H4 (cell line): ENCODE results near the gene SNX20. TPM values are rescaled to one million over a fixed set of nuclear protein-coding genes. Genes with fewer than 3 reads are reported as not detected.
A peak's percentile ranks its signal among the peaks of the same experiment; 100 is the strongest.

ENCODE experiments used
- DNase-seq: peaks from one replicate; pipeline ENCODE4 v3.0.0-alpha.2; 2015; ENCODE audit warnings: low spot score
- total RNA-seq: library from RNA; depleted of rRNA; stranded (reverse); fragments of >200 nt; shearing (Covaris generic); gene quantifications from 2 replicates; pipeline ENCODE4 v1.2.3, GENCODE V29; 2014

The SNX20 gene
- total RNA-seq, 1 experiment from 2014 or later, result not detected

- no peak for DNase-seq
These were observed 587 bp downstream of the SNX20 start for GRCh38 chr16:50680556-50680893.

DNA sequence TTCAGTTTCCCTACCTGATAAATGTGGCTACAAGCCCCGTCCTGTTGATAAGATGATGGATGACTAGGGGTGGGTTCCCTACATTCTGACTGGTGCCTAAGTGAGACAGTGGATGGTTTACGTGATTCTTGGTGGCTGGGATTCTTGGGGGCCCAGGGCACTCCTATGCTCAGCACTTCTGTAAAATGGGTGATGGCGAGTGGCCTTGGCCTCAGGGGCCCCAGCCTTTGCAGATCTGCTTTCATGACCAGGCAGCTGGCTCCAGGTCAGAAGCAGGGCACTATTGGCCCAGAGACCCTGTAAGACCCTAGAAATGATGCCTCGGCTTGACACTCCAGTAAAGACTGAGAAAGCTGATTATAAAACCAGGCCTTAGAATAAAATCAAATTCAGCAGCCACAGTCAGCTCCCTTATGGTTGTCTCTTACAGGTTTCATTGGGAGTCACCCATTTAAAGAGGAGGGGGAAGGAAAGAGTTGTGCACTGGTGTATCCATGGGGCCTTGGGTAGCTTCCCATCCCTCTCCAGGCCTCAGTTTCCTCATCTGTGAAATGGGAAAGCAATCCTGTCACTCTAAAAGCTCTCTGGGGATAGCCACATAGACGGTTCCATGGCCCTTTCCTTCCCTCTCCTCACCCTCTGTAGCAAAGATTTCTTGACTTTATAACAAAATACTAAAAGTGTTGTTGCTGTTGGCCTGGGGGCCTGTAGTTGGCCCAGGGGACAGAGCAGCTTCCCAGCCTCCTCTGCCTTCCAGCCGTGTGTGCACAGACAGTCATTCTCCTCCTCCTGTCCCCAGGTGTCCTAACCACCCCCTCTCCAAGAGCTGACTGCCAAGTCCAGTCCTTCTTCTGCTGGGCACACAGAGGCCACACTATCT is 1.2 kb downstream of the SNX20 start:
- no peak for DNase-seq

DNA sequence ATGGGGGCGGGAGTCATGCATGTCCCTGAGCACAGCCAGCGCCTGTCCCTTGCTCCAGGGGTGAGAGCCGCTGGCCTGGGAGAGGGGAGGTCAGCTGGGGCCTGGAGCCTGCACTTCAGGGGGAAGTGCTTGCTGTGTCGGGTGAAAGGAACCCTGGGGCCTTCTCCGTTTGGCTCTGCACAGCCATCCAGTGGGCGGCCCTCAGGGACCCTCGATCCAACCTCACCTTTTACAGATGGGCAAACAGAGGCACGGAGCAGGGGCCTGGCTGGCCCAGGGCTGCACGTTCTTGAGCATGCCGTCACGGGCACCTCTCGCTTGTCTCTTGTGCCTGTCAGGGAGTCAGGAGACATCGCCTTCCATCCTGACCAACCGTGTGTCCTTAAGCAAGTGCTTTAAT is 1.8 kb downstream of the SNX20 start:
- DNase-seq, result no peak

- no peak for DNase-seq
These were observed 2.6 kb downstream of the SNX20 start for GRCh38 chr16:50678531-50678930.

- DNase-seq, result no peak
These were observed 3.8 kb downstream of the SNX20 start for GRCh38 chr16:50677351-50677750.

DNA sequence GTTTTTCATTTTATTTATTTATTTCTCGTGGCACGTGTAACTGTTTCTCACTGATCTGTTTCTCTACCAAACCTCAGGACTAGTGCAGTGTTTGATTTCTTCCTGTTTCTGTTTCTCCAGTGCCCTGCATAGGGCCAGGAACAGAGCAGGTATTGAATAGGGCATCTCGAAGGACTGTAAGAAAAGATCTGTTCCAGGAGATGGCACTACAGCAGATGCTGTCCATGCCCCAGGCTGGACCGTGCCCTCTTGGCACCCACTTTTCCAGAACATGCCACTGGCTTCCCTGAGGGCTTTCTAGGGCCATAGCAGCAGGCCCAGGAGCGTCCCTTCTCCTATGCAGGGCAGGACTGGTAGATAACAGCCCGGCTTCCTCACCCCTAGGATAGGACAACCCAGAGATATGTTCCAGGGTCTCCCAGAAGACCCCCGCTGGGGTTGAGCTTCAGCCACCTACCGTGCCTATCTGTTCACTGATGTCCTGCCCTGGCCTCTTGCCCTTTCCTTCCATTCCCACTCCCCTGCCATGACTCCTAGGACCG is 4.4 kb downstream of the SNX20 start:
- no peak for DNase-seq

DNA sequence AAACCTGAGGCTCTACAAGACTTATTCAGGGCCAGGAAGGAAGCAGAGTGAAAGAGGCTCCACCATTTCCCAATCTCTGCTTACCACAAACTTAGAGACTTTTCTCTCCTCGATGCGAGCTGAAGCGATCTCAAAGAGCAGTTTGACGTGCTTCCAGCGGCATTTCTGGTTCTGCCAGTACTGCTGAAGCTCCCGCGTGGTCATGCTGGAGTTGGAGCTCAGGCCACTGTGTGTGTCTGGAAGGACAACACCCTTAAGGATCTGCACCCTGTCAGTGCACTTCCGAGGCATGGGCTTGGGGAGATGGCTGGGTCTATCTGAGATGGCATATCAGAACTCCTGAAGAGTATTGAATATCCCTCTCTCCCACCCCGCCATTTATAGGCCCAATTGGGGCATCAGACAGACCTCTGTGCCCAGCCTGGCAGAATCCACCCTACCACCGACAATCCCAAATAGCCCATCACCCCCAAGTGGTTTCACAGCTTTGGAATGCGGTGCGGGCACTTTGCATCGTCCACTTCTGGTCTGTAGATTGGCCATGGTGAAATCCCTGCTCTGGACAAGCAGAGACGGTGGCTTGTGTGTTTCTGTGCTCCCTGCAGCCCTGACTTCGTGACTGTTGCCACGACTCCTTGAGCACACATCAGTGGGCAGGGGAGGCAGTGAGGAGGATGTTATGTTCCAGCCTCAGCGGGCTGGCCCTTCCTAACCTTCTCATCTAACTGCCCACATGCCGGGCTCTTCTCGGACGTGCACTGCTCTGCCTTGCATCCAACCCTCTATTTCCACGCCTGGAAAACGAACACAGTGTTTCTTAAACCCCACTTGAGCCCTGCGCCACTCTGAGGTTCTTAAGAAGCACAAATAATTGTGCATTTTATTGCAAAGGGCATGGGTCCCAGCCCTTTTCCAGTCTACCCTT is 5.2 kb downstream of the SNX20 start:
- DNase-seq, result no peak

DNA sequence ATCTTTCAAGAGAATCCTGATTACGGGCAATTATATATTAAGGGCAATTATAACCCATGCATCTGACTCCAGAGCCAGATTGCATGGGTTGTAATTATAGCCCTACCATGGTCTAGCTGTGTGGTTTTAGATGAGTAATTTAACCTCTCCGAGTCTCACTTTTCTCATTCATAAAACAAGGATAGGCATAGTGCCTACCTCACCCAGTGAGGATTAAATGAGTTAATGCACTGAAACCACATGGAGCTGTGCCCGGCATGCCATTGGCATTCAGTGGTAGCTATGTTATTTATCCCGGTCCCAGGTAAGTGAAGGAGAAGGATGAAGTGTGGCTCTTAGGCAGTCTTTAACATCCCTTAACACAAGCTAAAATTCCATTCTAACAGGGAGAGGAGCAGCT is 6.3 kb downstream of the SNX20 start:
- DNase-seq, result peak; percentile 38

DNA sequence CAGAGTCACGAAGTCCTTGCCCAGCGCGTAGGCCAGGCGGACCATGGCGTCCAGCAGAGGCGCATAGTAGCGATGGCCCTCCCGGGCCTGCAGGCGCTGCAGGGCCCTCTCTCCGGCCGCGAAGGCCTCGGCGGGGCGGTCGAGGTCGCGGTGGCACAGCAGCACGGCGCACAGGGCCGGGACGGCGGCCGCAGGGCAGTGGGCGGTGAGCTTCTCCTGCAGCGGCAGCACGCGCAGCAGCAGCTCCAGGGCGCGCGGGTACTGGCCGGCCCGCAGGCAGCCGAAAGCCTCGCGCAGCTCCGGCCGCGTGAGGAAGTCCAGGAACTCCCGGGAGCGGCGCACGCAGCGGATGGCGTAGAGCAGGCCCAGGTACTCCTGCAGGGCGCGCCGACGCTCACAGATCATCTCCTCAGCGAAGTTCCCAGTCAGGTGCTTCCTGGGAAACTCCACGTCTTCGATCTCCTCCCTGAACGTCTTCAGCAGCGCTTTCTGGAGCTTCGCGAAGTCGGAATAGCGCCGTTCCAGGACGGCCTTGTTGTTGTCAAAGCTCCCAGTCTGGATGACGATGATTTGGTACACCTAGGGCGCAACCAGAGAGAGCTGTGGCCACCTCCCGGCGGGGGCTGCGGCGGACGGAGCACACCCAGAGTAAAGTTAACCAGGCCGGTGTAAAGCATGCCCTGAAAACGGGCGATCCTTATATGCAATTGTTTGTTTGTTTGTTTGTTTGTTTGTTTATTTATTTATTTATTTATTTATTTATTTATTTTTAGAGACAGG is 7.4 kb downstream of the SNX20 start:
- DNase-seq, result no peak

DNA sequence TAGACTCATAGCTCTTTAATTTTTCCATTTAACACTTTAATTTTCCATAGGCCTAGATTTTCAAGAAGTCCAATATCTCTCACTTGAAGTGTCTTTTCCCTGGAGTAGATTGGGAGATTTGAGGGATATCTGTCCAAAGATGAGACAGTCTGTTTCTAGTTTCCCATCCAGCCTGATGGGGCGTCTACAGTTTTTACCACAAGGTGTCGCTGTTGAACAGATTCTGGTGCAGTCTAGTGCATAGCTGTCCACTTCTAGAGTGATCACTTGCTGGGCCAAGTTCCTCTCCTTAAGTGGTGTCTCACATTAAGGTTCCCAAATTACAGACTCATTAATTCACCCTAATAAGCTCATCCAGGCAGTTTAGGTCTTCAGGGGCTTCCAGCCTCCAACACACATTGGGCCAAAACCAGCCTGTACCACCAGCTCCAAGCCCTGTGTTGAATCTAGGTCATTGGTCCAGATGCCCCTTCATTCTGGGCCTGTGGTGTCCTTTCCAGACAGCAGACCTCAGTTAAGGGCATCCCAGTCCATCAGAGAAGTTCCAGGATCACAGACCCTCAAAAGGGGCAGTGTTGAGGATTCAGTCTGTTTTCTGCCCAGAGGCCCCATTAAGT is 9.4 kb downstream of the SNX20 start:
- no peak for DNase-seq

DNA sequence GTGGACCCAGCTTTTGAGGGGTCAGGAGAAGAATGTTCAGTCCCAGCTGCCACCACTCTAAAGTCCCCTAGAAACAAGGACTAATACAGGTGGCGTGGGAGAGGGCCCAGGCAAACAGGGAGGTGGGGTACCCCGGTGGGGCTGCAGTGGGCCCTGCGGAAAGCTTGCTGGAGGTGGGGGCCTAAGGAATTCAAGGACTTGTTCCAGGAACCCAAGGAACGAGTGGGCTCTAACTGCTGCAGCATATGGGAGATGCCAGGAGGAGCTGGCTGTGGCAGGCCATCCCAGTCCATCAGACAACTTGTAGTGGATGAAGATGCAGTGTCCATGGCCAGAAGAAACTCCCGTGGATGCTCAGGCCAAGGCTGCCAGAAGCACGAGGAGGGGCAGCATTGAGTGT is 10.6 kb downstream of the SNX20 start:
- no peak for DNase-seq

DNA sequence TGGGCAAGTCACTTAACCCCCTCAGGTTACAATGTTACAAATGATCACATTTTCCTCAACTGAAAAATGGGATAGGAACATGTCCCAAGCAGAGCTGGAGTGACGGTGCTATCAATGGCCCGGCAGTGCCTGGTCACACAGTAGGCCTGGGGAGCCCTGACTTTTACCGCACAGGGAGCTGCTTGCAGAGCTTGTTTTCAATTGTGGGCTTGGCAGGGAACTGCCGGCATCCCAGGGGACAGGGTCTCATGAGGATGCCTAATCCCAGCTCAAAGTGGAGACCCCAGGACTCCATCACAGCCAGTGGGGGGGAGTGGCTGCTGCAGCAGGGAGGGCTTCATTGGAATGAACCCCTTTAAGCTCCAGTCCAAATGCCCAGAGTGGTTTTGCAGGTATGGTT is 11.4 kb downstream of the SNX20 start:
- no peak for DNase-seq

- no peak for DNase-seq
These were observed 12.6 kb downstream of the SNX20 start for GRCh38 chr16:50668368-50669008.

DNA sequence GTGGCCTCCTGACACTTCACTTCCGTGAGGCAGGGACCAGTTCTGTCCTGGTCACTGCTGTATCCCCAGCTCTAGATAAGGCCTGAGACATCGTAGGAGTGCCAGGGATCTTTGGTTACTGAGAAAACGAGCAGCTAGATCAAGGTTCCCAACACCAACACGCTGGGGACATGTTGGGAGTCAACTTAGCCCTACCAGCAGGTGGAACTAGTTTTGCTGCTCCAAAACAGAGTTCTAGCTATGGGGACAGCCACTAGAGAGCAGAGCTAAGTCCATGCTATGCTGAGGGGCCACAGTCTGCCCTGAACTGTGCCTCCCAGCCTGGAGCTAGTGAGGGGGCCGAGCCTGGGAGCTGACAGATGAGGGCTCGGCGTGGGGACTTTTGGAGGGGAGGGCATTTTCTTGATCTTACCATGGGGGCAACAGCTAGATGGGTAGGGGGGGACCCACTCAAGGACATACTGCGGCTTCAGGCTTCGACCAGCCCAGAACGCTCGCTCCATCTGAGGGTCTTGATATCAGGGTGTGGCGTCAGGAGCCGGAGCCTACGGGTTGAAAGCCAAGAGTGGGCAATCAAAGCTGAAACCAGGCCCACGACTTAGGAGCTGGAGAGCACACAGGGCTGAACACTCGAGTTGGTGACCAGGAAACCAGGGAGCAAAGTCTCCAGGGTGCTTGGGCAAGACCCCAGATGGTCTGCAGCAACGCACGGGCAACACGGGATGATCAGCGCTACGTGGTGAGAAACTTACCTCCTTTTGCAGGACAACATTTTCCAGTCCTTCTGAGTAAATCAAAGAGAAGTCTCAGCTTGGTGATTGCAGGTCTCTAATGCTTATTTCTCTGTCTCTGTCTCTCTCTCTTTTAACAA is 13.4 kb downstream of the SNX20 start:
- DNase-seq, result no peak

DNA sequence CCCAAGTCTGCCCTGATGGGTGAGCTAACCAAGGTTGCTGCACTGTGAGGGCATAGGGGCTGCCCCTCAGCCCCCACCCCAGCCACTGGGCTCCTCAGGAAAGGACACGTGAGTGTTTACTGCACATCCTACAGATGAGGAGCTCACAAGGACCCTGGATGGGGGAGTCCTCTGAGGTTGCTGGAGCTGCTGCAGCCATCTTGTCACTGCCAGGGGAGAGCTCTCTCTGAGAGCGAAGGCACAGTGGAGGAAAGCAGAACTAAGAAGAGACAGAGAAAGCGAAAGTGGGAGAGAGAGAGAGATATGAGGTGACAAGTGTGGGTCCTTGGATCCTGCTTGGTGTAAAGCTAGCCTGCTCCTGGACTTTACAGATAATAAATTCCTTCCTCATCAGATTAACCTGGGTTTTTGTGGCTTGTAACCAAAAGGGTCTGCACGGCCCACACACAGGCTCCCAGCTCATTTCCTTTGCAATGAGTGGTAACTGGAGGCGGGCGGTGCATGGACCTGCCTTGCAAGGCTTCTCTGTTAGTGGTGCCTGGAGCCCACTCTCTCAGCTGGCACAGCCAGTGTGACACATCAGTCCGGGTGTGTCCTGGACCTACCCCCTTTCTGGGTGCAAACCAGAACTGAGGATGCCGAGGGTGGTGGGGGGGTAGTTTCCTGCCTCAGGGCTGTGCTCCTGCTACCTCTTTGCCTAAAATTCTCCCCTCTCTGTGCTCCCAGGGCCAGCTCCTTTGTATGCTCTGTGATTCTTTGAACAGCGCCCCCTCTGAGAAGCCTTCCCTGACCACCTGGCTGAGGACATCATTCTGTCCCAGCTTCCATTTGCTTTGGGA is 14.2 kb downstream of the SNX20 start:
- DNase-seq, result no peak

DNA sequence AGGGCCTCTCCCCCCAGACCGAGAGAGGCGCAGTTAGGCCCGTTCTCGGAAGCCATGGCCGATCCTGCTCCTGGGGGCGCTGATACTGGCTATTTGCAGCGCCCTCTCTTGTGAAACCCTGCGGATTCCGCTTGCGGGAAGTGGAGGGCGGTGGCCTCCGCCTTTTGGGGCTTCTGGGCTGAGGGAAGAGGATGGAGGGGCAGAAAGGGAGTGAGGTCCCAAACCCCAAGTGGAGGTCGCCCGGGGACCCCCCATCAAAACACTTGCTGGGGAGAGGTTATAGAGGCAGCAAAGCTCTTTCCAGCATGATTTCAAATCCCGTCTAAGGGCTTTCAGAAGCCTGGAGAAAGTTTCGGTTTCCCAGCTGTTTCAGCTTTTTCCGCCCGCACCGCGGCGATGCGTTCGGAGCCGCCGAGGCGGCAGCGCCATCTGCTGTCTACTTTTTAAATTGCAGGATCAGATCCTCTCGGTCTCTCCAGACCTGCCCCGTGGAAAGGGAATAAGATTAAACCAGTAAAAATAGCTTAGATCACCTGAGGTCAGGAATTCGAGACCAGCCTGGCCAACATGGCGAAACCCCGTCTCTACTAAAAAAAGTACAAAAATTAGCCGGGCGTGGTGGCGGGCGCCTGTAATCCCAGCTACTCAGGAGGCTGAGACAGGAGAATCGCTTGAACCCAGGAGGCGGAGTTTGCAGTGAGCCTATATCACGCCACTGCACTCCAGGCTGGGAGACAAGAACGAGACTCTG is 15.8 kb downstream of the SNX20 start:
- DNase-seq, result peak; percentile 53

DNA sequence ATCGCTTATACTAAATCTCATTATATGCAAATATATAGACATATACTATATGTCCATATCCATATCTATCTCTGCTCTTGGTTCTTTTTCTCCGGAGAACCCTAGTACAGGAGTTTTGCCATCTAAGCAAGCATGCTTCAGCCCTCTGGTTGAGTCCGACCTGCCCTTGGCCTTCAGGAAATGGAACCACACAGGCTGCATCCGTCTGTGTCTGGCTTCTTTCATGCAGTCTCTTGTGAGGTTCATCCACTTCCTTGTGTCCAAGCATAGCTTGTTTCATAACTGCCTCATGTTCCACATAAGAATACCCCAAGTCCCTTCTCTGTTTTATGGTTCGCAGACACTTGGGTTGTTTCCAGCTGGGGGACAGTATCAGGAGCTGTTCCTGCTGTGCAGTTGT is 16.8 kb downstream of the SNX20 start:
- no peak for DNase-seq

GRCh38 chr16:50662306-50662940 is 18.7 kb downstream of the SNX20 start:
- DNase-seq, result no peak
